NCI-H524 treated with DMSO at 0.1 percent for 48 hours (cell line): Measurements from ENCODE around the gene TLR2.
A peak's percentile ranks its signal among the peaks of the same experiment; 100 is the strongest.
"Not testable (repeated sequence)": the region's sequence is repeated elsewhere in the genome, so short reads cannot be mapped to it uniquely, and the experiment has no call there.

ENCODE experiments used
- DNase-seq: peaks from one replicate; lab custom pipeline; 2025; lab: John Stamatoyannopoulos, UW

The TLR2 gene

GRCh38 chr4:153661908-153662307 is 22.2 kb upstream of the TLR2 start:
- no peak for DNase-seq

GRCh38 chr4:153663667-153664066 is 20.4 kb upstream of the TLR2 start:
- DNase-seq, result no peak

- not testable (repeated sequence) for DNase-seq
Observed at GRCh38 chr4:153666505-153666904, 17.6 kb upstream of the TLR2 start.

- DNase-seq, result no peak
Observed at GRCh38 chr4:153668647-153669046, 15.4 kb upstream of the TLR2 start.

- DNase-seq, result no peak
Observed at GRCh38 chr4:153669838-153670237, 14.2 kb upstream of the TLR2 start.

GRCh38 chr4:153676486-153676885 is 7.6 kb upstream of the TLR2 start:
- no peak for DNase-seq

GRCh38 chr4:153676984-153677383 is 7.1 kb upstream of the TLR2 start:
- no peak for DNase-seq

GRCh38 chr4:153679486-153679885 is 4.6 kb upstream of the TLR2 start:
- no peak for DNase-seq

GRCh38 chr4:153683763-153684181 is 308 bp upstream of the TLR2 start:
- DNase-seq, result no peak

- DNase-seq, result peak; percentile 7
Observed at GRCh38 chr4:153684971-153685371, 891 bp downstream of the TLR2 start.

- DNase-seq, result no peak
Observed at GRCh38 chr4:153704522-153704921, 20.4 kb downstream of the TLR2 start.

- DNase-seq, result no peak
Observed at GRCh38 chr4:153705743-153706468, 21.8 kb downstream of the TLR2 start.

- no peak for DNase-seq
Observed at GRCh38 chr4:153706519-153706918, 22.4 kb downstream of the TLR2 start.

- no peak for DNase-seq
Observed at GRCh38 chr4:153710681-153711080, 26.6 kb downstream of the TLR2 start.

GRCh38 chr4:153713866-153714646 is 30.0 kb downstream of the TLR2 start:
- no peak for DNase-seq

GRCh38 chr4:153722036-153722435 is 38.0 kb downstream of the TLR2 start:
- DNase-seq, result no peak

GRCh38 chr4:153724606-153725005 is 40.5 kb downstream of the TLR2 start:
- DNase-seq, result no peak

GRCh38 chr4:153725136-153725830 is 41.2 kb downstream of the TLR2 start:
- DNase-seq, result no peak

GRCh38 chr4:153725831-153726154 is 41.7 kb downstream of the TLR2 start:
- DNase-seq, result no peak

- DNase-seq, result no peak
Observed at GRCh38 chr4:153728151-153728550, 44.1 kb downstream of the TLR2 start.

- DNase-seq, result no peak
Observed at GRCh38 chr4:153728660-153729059, 44.6 kb downstream of the TLR2 start.

- DNase-seq, result no peak
Observed at GRCh38 chr4:153729895-153730294, 45.8 kb downstream of the TLR2 start.

GRCh38 chr4:153731239-153731638 is 47.2 kb downstream of the TLR2 start:
- no peak for DNase-seq
